H9 (cell line): ENCODE measurements around the gene SLC25A34. TPM values are rescaled to one million over a fixed set of nuclear protein-coding genes. Genes with fewer than 3 reads are reported as not detected.

Source experiments
- DNase-seq: peaks from one replicate; pipeline ENCODE4 v3.0.0-alpha.2; 2017
- H2AFZ ChIP-seq: one replicate; pipeline ENCODE4 v1.6.1; 2013; ENCODE audit warnings: mild to moderate bottlenecking, low read length, control low read depth, moderate library complexity
- H2AK5ac ChIP-seq: 2 replicates; pipeline ENCODE4 v1.6.1; 2013; ENCODE audit warnings: low read length, control low read depth, mixed read lengths; ENCODE audit not compliant: insufficient read length
- H2BK120ac ChIP-seq: one replicate; pipeline ENCODE4 v1.6.1; 2013; ENCODE audit warnings: low read depth, mild to moderate bottlenecking, low read length, control low read depth, inconsistent platforms; ENCODE audit not compliant: poor library complexity, severe bottlenecking
- H2BK12ac ChIP-seq: 2 replicates; pipeline ENCODE4 v1.6.1; 2013; ENCODE audit warnings: low read length, control low read depth, mixed read lengths, low read depth; ENCODE audit not compliant: insufficient read length
- H2BK15ac ChIP-seq: 2 replicates; pipeline ENCODE4 v1.6.1; 2013; ENCODE audit warnings: low read depth, low read length, control low read depth
- H2BK20ac ChIP-seq: one replicate; pipeline ENCODE4 v1.6.1; 2013; ENCODE audit warnings: low read depth, mild to moderate bottlenecking, low read length, control low read depth, inconsistent platforms; ENCODE audit not compliant: poor library complexity, severe bottlenecking
- H2BK5ac ChIP-seq: 2 replicates; pipeline ENCODE4 v1.6.1; 2013; ENCODE audit warnings: low read length, control low read depth, mixed read lengths; ENCODE audit not compliant: insufficient read length
- H3K14ac ChIP-seq: 2 replicates; pipeline ENCODE4 v1.6.1; 2013; ENCODE audit warnings: low read length, control low read depth; ENCODE audit not compliant: insufficient read depth
- H3K18ac ChIP-seq: 2 replicates; pipeline ENCODE4 v1.6.1; 2013; ENCODE audit warnings: low read depth, mild to moderate bottlenecking, mixed read lengths, low read length, control low read depth; ENCODE audit not compliant: insufficient read length
- H3K23ac ChIP-seq: 2 replicates; pipeline ENCODE4 v1.6.1; 2013; ENCODE audit warnings: low read length, control low read depth, mixed read lengths, low read depth; ENCODE audit not compliant: insufficient read length
- H3K23me2 ChIP-seq: 2 replicates; pipeline ENCODE4 v1.6.1; 2013; ENCODE audit warnings: low read depth, mild to moderate bottlenecking, mixed read lengths, low read length, control low read depth; ENCODE audit not compliant: insufficient read length, poor library complexity, severe bottlenecking
- H3K27ac ChIP-seq: 2 replicates; pipeline ENCODE4 v1.5.1; 2013; ENCODE audit warnings: low read length, control low read depth, mixed read lengths, low read depth; ENCODE audit not compliant: insufficient read length
- H3K27me3 ChIP-seq: 2 replicates; pipeline ENCODE4 v1.6.1; 2013; ENCODE audit warnings: low read length, control low read depth, inconsistent platforms; ENCODE audit not compliant: insufficient read depth
- H3K4ac ChIP-seq: 2 replicates; pipeline ENCODE4 v1.6.1; 2013; ENCODE audit warnings: low read depth, mild to moderate bottlenecking, control low read depth, inconsistent platforms, low read length, moderate library complexity
- H3K4me1 ChIP-seq: 2 replicates; pipeline ENCODE4 v1.6.1; 2013; ENCODE audit warnings: low read length, control low read depth, inconsistent platforms; ENCODE audit not compliant: insufficient read depth
- H3K4me2 ChIP-seq: 2 replicates; pipeline ENCODE4 v1.6.1; 2013; ENCODE audit warnings: low read length, control low read depth, mixed read lengths; ENCODE audit not compliant: insufficient read length, insufficient read depth
- H3K56ac ChIP-seq: 2 replicates; pipeline ENCODE4 v1.6.1; 2013; ENCODE audit warnings: low read depth, mild to moderate bottlenecking, mixed read lengths, low read length, control low read depth; ENCODE audit not compliant: insufficient read length
- H3K79me1 ChIP-seq: 2 replicates; pipeline ENCODE4 v1.6.1; 2013; ENCODE audit warnings: low read depth, mild to moderate bottlenecking, moderate library complexity, low read length, control low read depth, inconsistent platforms; ENCODE audit not compliant: insufficient read depth, poor library complexity, severe bottlenecking
- H3K79me2 ChIP-seq: 2 replicates; pipeline ENCODE4 v1.6.1; 2013; ENCODE audit warnings: low read length, control low read depth, inconsistent platforms; ENCODE audit not compliant: insufficient read depth
- H3K9ac ChIP-seq: 2 replicates; pipeline ENCODE4 v1.6.1; 2013; ENCODE audit warnings: low read length, control low read depth, mixed read lengths; ENCODE audit not compliant: insufficient read length; ENCODE audit errors: extremely low read depth
- H3K9me3 ChIP-seq: one replicate; pipeline ENCODE4 v1.6.1; 2013; ENCODE audit warnings: low read depth, low read length, inconsistent platforms; ENCODE audit not compliant: control insufficient read depth
- H3T11ph ChIP-seq: one replicate; pipeline ENCODE4 v1.6.1; 2013; ENCODE audit warnings: mild to moderate bottlenecking, low read length, control low read depth, inconsistent platforms
- H4K20me1 ChIP-seq: one replicate; pipeline ENCODE4 v1.6.1; 2013; ENCODE audit not compliant: control insufficient read depth, insufficient read length, insufficient read depth
- H4K5ac ChIP-seq: 2 replicates; pipeline ENCODE4 v1.6.1; 2013; ENCODE audit warnings: low read depth, mild to moderate bottlenecking, mixed read lengths, low read length, control low read depth; ENCODE audit not compliant: insufficient read length
- H4K8ac ChIP-seq: replicated peaks from 2 replicates; pipeline ENCODE4 v1.6.1; 2013; ENCODE audit warnings: low read length, control low read depth, mixed read lengths, low read depth; ENCODE audit not compliant: insufficient read length
- H4K91ac ChIP-seq: 2 replicates; pipeline ENCODE4 v1.6.1; 2013; ENCODE audit warnings: low read depth, mild to moderate bottlenecking, moderate library complexity, mixed read lengths, low read length, control low read depth; ENCODE audit not compliant: insufficient read length
- H3K27ac Mint-ChIP-seq, 3 experiments: 2 replicates in 2 of 3; 3 replicates in 1 of 3; pipeline ENCODE4 v1.8.0; 2020 to 2021; ENCODE audit warnings: mixed read lengths in 3 of 3, mild to moderate bottlenecking in 1 of 3, moderate library complexity in 1 of 3
- H3K27me3 Mint-ChIP-seq: 2 replicates; pipeline ENCODE4 v1.8.0; 2021; ENCODE audit warnings: low read depth, mild to moderate bottlenecking, moderate library complexity, mixed read lengths
- H3K36me3 Mint-ChIP-seq, 3 experiments: 2 replicates in 2 of 3; 3 replicates in 1 of 3; pipeline ENCODE4 v1.8.0; 2020 to 2021; ENCODE audit warnings: low read depth in 3 of 3, mixed read lengths in 3 of 3; ENCODE audit not compliant: insufficient read depth in 1 of 3
- H3K4me1 Mint-ChIP-seq, 2 experiments: 2 replicates each; pipeline ENCODE4 v1.8.0; 2020; ENCODE audit warnings: mixed read lengths in 2 of 2
- H3K4me3 Mint-ChIP-seq, 2 experiments: 2 replicates in 1 of 2; 3 replicates in 1 of 2; pipeline ENCODE4 v1.8.0; 2020 to 2021; ENCODE audit warnings: mild to moderate bottlenecking in 2 of 2, mixed read lengths in 2 of 2, moderate library complexity in 1 of 2
- H3K9me3 Mint-ChIP-seq, 2 experiments: 2 replicates in 1 of 2; 3 replicates in 1 of 2; pipeline ENCODE4 v1.8.0; 2020; ENCODE audit warnings: mild to moderate bottlenecking in 2 of 2, mixed read lengths in 2 of 2, moderate library complexity in 1 of 2
- WGBS: extraction: QIAGEN DNeasy Blood & Tissue Kit; methylation state at CpG from one replicate; pipeline ENCODE4 v1.1.7; 2013; ENCODE audit warnings: missing lambda C conversion rate, low lambda C conversion rate, mixed read lengths; ENCODE audit not compliant: insufficient read length; ENCODE audit errors: extremely low coverage; 5-methylcytosine and 5-hydroxymethylcytosine counted together
- total RNA-seq: library from RNA; stranded (reverse); gene quantifications from 2 replicates; pipeline ENCODE4 v1.2.1, GENCODE V29; 2021
- TF ChIP-seq, protein P1 (sequence below): fragments of 200-600 bp; sonication (generic); conservative IDR thresholded peaks from 3 replicates; pipeline ENCODE4 v1.8.0; 2021; ENCODE audit warnings: antibody characterized with exemption, mild to moderate bottlenecking

Gene SLC25A34
- total RNA-seq, 1 experiment from 2014 or later: 1.5 TPM

DNA sequence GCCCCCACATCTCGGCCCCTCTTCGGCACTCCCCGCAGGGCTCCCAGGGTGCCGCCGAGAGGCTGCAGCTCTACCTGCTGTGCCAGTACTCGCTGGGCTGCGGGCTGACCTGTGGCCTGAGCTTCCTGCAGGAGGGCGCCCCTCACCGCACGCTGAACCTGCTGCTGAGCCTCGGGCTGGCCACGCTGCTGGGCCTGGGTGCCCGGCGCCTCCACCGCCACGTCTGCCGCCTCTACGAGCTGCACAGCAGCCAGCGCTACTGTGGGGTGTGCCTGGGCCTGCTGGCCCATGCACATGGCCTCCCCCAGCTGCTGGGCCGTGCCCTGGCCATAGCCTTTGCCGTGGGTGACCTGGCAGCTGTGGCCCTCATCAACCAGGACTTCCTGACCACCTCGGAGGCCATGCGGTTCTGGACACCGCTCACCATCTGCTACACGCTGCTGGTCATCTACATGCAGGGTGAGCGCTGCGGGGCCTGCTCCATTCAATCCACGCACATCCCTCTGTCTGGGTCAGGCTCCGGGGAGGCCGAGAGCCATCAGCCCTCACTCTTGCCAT, 8.1 kb downstream of the SLC25A34 start:
- H2BK15ac ChIP-seq: no peak overlapping the region
- H2BK5ac ChIP-seq: no peak overlapping the region
- Mint-ChIP-seq H3K4me3 (no peak overlapping the region; a peak in 1 of 5 replicates), H3K9me3 (no peaks in the 10 kb centered on the region), H3K4me1 (peaks cover 9 to 19% of the 10 kb centered on the region in 2 experiments), H3K27me3 (no peaks in the 10 kb centered on the region; the same call in 1 of the 2 replicates), H3K27ac (no peak overlapping the region), H3K36me3 (no peaks in the 10 kb centered on the region; a peak in 1 of 7 replicates)
- no peaks in the 10 kb centered on the region for H4K20me1 ChIP-seq
- no peak overlapping the region for H2BK12ac ChIP-seq
- H3K23ac ChIP-seq: no peak overlapping the region
- no peak for DNase-seq
- no peak overlapping the region for H2AK5ac ChIP-seq
- H3K56ac ChIP-seq: no peak overlapping the region
- H3K18ac ChIP-seq: no peak overlapping the region
- no peaks in the 10 kb centered on the region for H3K9me3 ChIP-seq
- no peaks in the 10 kb centered on the region for H3K4me1 ChIP-seq
- H3K79me2 ChIP-seq: no peaks in the 10 kb centered on the region
- no peak overlapping the region; the same call in 1 of the 2 replicates for H3K4ac ChIP-seq
- no peak overlapping the region for H2BK120ac ChIP-seq
- TF ChIP-seq, protein P1, sequence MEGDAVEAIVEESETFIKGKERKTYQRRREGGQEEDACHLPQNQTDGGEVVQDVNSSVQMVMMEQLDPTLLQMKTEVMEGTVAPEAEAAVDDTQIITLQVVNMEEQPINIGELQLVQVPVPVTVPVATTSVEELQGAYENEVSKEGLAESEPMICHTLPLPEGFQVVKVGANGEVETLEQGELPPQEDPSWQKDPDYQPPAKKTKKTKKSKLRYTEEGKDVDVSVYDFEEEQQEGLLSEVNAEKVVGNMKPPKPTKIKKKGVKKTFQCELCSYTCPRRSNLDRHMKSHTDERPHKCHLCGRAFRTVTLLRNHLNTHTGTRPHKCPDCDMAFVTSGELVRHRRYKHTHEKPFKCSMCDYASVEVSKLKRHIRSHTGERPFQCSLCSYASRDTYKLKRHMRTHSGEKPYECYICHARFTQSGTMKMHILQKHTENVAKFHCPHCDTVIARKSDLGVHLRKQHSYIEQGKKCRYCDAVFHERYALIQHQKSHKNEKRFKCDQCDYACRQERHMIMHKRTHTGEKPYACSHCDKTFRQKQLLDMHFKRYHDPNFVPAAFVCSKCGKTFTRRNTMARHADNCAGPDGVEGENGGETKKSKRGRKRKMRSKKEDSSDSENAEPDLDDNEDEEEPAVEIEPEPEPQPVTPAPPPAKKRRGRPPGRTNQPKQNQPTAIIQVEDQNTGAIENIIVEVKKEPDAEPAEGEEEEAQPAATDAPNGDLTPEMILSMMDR: no peak
- no peak overlapping the region for H4K8ac ChIP-seq
- no peaks in the 10 kb centered on the region for H3K27me3 ChIP-seq
- no peak overlapping the region for H3K4me2 ChIP-seq
- no peak overlapping the region for H3T11ph ChIP-seq
- no peak overlapping the region; the same call in 1 of the 2 replicates for H3K14ac ChIP-seq
- no CpG with 5 or more reads among the region's 30 CpGs for WGBS
- H2BK20ac ChIP-seq: no peak overlapping the region
- H3K79me1 ChIP-seq: no peaks in the 10 kb centered on the region
- no peak overlapping the region for H2AFZ ChIP-seq
- H4K5ac ChIP-seq: no peak overlapping the region
- no peak overlapping the region for H4K91ac ChIP-seq
- no peak overlapping the region for H3K9ac ChIP-seq
- no peak overlapping the region for H3K27ac ChIP-seq
- H3K23me2 ChIP-seq: no peaks in the 10 kb centered on the region
